ENCODE data around the gene CYB561. TPM values are rescaled to one million over a fixed set of nuclear protein-coding genes. Genes with fewer than 3 reads are reported as not detected.

CYB561 gene
- total and polyA plus RNA-seq, 2 of the 4 experiments (the other 2 are of a cell fraction): 2.5 to 3.0 TPM

GRCh38 chr17:63419949-63420867 lies 25.9 kb downstream of the CYB561 start:
- H3K9ac ChIP-seq (ENCODE audit: low read depth, low read length): no peak overlapping the region
- no peak overlapping the region for H2BK120ac ChIP-seq (ENCODE audit: low read depth, low read length)
- no peak overlapping the region for H2AK9ac ChIP-seq (replicated peaks; ENCODE audit: low read depth, low read length, poor library complexity)
- DNase-seq (no peak), ATAC-seq (ENCODE audit: low read depth) (no peak)
- H2BK20ac ChIP-seq (ENCODE audit: low read depth, low read length): no peak overlapping the region
- ChIA-PET POLR2A (ENCODE audit: unreplicated experiment) (no interaction called here), CTCF (no interaction called here)
- no peak overlapping the region for H2BK15ac ChIP-seq (ENCODE audit: low read depth, low read length)
- WGBS, 2 experiments (ENCODE audit: extremely low coverage in 2 of 2, insufficient read length in 1 of 2): 98% methylated on average over 10 of the region's 23 CpGs; no CpG with 5 or more reads in 1 of the 2 experiments
- no peaks in the 10 kb centered on the region for H3K27me3 ChIP-seq (ENCODE audit: control insufficient read depth, insufficient read depth, low read length)
- H4K20me1 ChIP-seq (ENCODE audit: insufficient read depth, low read length): no peaks in the 10 kb centered on the region
- no peaks in the 10 kb centered on the region; the same call in 1 of the 2 replicates for H3K9me1 ChIP-seq (ENCODE audit: insufficient read depth, low read length)
- H3K56ac ChIP-seq (ENCODE audit: extremely low read depth, insufficient read depth, low read length): no peak overlapping the region
- no peak overlapping the region for H2BK5ac ChIP-seq (ENCODE audit: low read depth, low read length, poor library complexity, severe bottlenecking)
- TF ChIP-seq CHD1 (IDR thresholded peaks at IDR 0.05; ENCODE audit: low read depth, low read length): no peak
- no peak for TF ChIP-seq NFE2L2 (IDR thresholded peaks at IDR 0.05; ENCODE audit: low read depth, low read length)
- TF ChIP-seq MXI1 (IDR thresholded peaks at IDR 0.05; ENCODE audit: borderline replicate concordance, low read depth, low read length): no peak
- TF ChIP-seq CTCF (conservative IDR thresholded peaks at IDR 0.05; ENCODE audit: low read depth, low read length): no peak
- no peak for TF ChIP-seq RCOR1 (IDR thresholded peaks at IDR 0.05; ENCODE audit: insufficient replicate concordance, low read length)
- TF ChIP-seq SMC3 (IDR thresholded peaks at IDR 0.05; ENCODE audit: low read depth, low read length): no peak
- no peak for TF ChIP-seq MAFK (IDR thresholded peaks at IDR 0.05; ENCODE audit: low read depth, low read length)
- TF ChIP-seq POLR2A (IDR thresholded peaks at IDR 0.05; ENCODE audit: low read depth, low read length): no peak
- no peak overlapping the region for H3K18ac ChIP-seq (ENCODE audit: low read depth, low read length)
- H3K4me2 ChIP-seq (ENCODE audit: low read depth, low read length): no peak overlapping the region
- H3K27ac ChIP-seq (ENCODE audit: insufficient read depth, low read length): no peak overlapping the region
- in situ Hi-C loops (cut with MboI; ENCODE audit: low sequenced_read_pairs): loop anchor here (5.0 kb wide), 1 partner anchor 192 kb away; no protein-coding TSS in a partner anchor
- no peak overlapping the region for H4K91ac ChIP-seq (ENCODE audit: insufficient read depth, low read depth, low read length)
- peaks cover 68% of the 10 kb centered on the region for H3K36me3 ChIP-seq (ENCODE audit: control insufficient read depth, insufficient read depth, low read length)
- no peak overlapping the region for H3K23ac ChIP-seq (ENCODE audit: low read depth, low read length)
- no peaks in the 10 kb centered on the region for H3K9me3 ChIP-seq (ENCODE audit: control insufficient read depth, insufficient read depth, low read length)
- H3K14ac ChIP-seq (replicated peaks; ENCODE audit: low read depth, low read length): no peak overlapping the region
- dilution Hi-C loops (cut with HindIII; ENCODE audit: low sequenced_read_pairs, unreplicated experiment): no loop called here
- no TSS peak for BruUV-seq (replicated peaks)
- no peak overlapping the region for H2AK5ac ChIP-seq (ENCODE audit: low read depth, low read length)
- no peak overlapping the region for H4K8ac ChIP-seq (ENCODE audit: low read depth in 2 of 2, low read length in 2 of 2)
- H3K4me3 ChIP-seq (ENCODE audit: insufficient read depth, low read depth, low read length): no peak overlapping the region
- no peak overlapping the region for H3K4ac ChIP-seq (ENCODE audit: low read depth, low read length)
- H3K79me1 ChIP-seq (ENCODE audit: low read depth in 1 of 2, low read length in 2 of 2): no peaks in the 10 kb centered on the region
- no peaks in the 10 kb centered on the region for H3K4me1 ChIP-seq (ENCODE audit: control insufficient read depth, insufficient read depth, low read length)
- no peak overlapping the region for H2AFZ ChIP-seq (replicated peaks; ENCODE audit: low read length, poor library complexity)
- intact Hi-C loops (cut with micrococcal nuclease): no loop called here
- no peak overlapping the region for H4K5ac ChIP-seq (ENCODE audit: low read depth, low read length)

Data from IMR-90 (cell line).